Activated T-helper 17 cell treated with anti-CD3 and anti-CD28 coated beads, Interleukin-2, amount 50 U/mL, for 72 hours (primary cell): ENCODE data around the gene PDE2A. TPM values are rescaled to one million over a fixed set of nuclear protein-coding genes. Genes with fewer than 3 reads are reported as not detected.

Experiments
- ATAC-seq: fragments of 150-1000 bp; cut with Tn5 transposase; replicated peaks from 2 replicates; pipeline ENCODE4 v1.10.0; 2021; ENCODE audit warnings: mild to moderate bottlenecking, moderate library complexity
- H3K27ac Mint-ChIP-seq: one replicate; pipeline ENCODE4 v1.8.0; 2022; ENCODE audit warnings: mixed read lengths
- H3K27me3 Mint-ChIP-seq: one replicate; pipeline ENCODE4 v1.8.0; 2022; ENCODE audit warnings: mixed read lengths
- H3K36me3 Mint-ChIP-seq: one replicate; pipeline ENCODE4 v1.8.0; 2022; ENCODE audit warnings: low read depth, mild to moderate bottlenecking, mixed read lengths
- H3K4me1 Mint-ChIP-seq: one replicate; pipeline ENCODE4 v1.8.0; 2022; ENCODE audit warnings: mixed read lengths
- H3K4me3 Mint-ChIP-seq: one replicate; pipeline ENCODE4 v1.8.0; 2022; ENCODE audit warnings: mild to moderate bottlenecking, mixed read lengths
- H3K9me3 Mint-ChIP-seq: one replicate; pipeline ENCODE4 v1.8.0; 2022; ENCODE audit warnings: mixed read lengths
- total RNA-seq, 2 donors: library from RNA; stranded (reverse); gene quantifications; one replicate each; pipeline ENCODE4 v1.2.3, GENCODE V29; 2022

Gene PDE2A
- total RNA-seq, 2 donors from 2014 or later, result 1.7 to 3.6 TPM

- H3K4me1 Mint-ChIP-seq, result no peaks in the 10 kb centered on the region
- ATAC-seq, result no peak
- no peaks in the 10 kb centered on the region for H3K36me3 Mint-ChIP-seq
- H3K27me3 Mint-ChIP-seq, result peaks cover 10% of the 10 kb centered on the region
- H3K27ac Mint-ChIP-seq, result no peak overlapping the region
- H3K4me3 Mint-ChIP-seq, result no peak overlapping the region
- no peaks in the 10 kb centered on the region for H3K9me3 Mint-ChIP-seq
Measured at GRCh38 chr11:72634016-72634415, 40.2 kb downstream of the PDE2A start.

GRCh38 chr11:72633068-72633467 is 41.2 kb downstream of the PDE2A start:
- no peaks in the 10 kb centered on the region for H3K36me3 Mint-ChIP-seq

GRCh38 chr11:72631806-72632731 is 42.2 kb downstream of the PDE2A start:
- Mint-ChIP-seq H3K27me3 (peaks cover 3% of the 10 kb centered on the region), H3K27ac (no peak overlapping the region), H3K36me3 (no peaks in the 10 kb centered on the region), H3K9me3 (no peaks in the 10 kb centered on the region), H3K4me1 (no peaks in the 10 kb centered on the region), H3K4me3 (no peak overlapping the region)
- ATAC-seq, result peak; percentile 59

More at GRCh38 chr11:72633068-72633467, 41.2 kb downstream of the PDE2A start:
- no peaks in the 10 kb centered on the region for H3K4me1 Mint-ChIP-seq
- no peak overlapping the region for H3K27ac Mint-ChIP-seq
- H3K9me3 Mint-ChIP-seq, result no peaks in the 10 kb centered on the region
- H3K4me3 Mint-ChIP-seq, result no peak overlapping the region
- peaks cover 10% of the 10 kb centered on the region for H3K27me3 Mint-ChIP-seq
- no peak for ATAC-seq

GRCh38 chr11:72630104-72630852 is 43.9 kb downstream of the PDE2A start:
- no peak overlapping the region for H3K4me3 Mint-ChIP-seq
- H3K27me3 Mint-ChIP-seq, result peaks cover 3% of the 10 kb centered on the region
- ATAC-seq, result no peak
- H3K27ac Mint-ChIP-seq, result peak overlapping the region; percentile 64
- H3K36me3 Mint-ChIP-seq, result no peaks in the 10 kb centered on the region
- H3K9me3 Mint-ChIP-seq, result no peaks in the 10 kb centered on the region
- no peaks in the 10 kb centered on the region for H3K4me1 Mint-ChIP-seq

- Mint-ChIP-seq H3K4me1 (no peaks in the 10 kb centered on the region), H3K4me3 (no peak overlapping the region), H3K36me3 (no peaks in the 10 kb centered on the region), H3K27ac (no peak overlapping the region), H3K27me3 (peaks cover 3% of the 10 kb centered on the region), H3K9me3 (no peaks in the 10 kb centered on the region)
- ATAC-seq, result no peak
Measured at GRCh38 chr11:72629266-72629665, 45.0 kb downstream of the PDE2A start.

- Mint-ChIP-seq H3K27ac (no peak overlapping the region), H3K27me3 (no peaks in the 10 kb centered on the region), H3K4me1 (no peaks in the 10 kb centered on the region), H3K4me3 (no peak overlapping the region), H3K36me3 (no peaks in the 10 kb centered on the region), H3K9me3 (no peaks in the 10 kb centered on the region)
- no peak for ATAC-seq
Measured at GRCh38 chr11:72627594-72628281, 46.5 kb downstream of the PDE2A start.

GRCh38 chr11:72626414-72626936 is 47.7 kb downstream of the PDE2A start:
- Mint-ChIP-seq H3K36me3 (no peaks in the 10 kb centered on the region), H3K4me1 (no peaks in the 10 kb centered on the region), H3K9me3 (no peaks in the 10 kb centered on the region), H3K27me3 (no peaks in the 10 kb centered on the region), H3K4me3 (no peak overlapping the region), H3K27ac (peak overlapping the region; percentile 39)
- ATAC-seq, result no peak

- Mint-ChIP-seq H3K36me3 (no peaks in the 10 kb centered on the region), H3K27ac (no peak overlapping the region), H3K4me1 (peaks cover 5% of the 10 kb centered on the region), H3K27me3 (no peaks in the 10 kb centered on the region), H3K4me3 (no peak overlapping the region), H3K9me3 (no peaks in the 10 kb centered on the region)
- no peak for ATAC-seq
Measured at GRCh38 chr11:72625691-72626413, 48.4 kb downstream of the PDE2A start.

- Mint-ChIP-seq H3K4me3 (no peak overlapping the region), H3K27me3 (no peaks in the 10 kb centered on the region), H3K27ac (no peak overlapping the region), H3K36me3 (no peaks in the 10 kb centered on the region), H3K9me3 (no peaks in the 10 kb centered on the region), H3K4me1 (peaks cover 5% of the 10 kb centered on the region)
- ATAC-seq, result peak; percentile 61
Measured at GRCh38 chr11:72624496-72625201, 49.6 kb downstream of the PDE2A start.

- H3K36me3 Mint-ChIP-seq, result no peaks in the 10 kb centered on the region
- H3K27me3 Mint-ChIP-seq, result no peaks in the 10 kb centered on the region
- no peaks in the 10 kb centered on the region for H3K9me3 Mint-ChIP-seq
- ATAC-seq, result no peak
- no peak overlapping the region for H3K27ac Mint-ChIP-seq
- H3K4me3 Mint-ChIP-seq, result no peak overlapping the region
- H3K4me1 Mint-ChIP-seq, result peaks cover 5% of the 10 kb centered on the region
Measured at GRCh38 chr11:72623052-72623451, 51.2 kb downstream of the PDE2A start.

- peak overlapping the region; percentile 37 for H3K27ac Mint-ChIP-seq
- no peaks in the 10 kb centered on the region for H3K36me3 Mint-ChIP-seq
- H3K9me3 Mint-ChIP-seq, result no peaks in the 10 kb centered on the region
- peaks cover 2% of the 10 kb centered on the region for H3K27me3 Mint-ChIP-seq
- no peak overlapping the region for H3K4me3 Mint-ChIP-seq
- peaks cover 5% of the 10 kb centered on the region for H3K4me1 Mint-ChIP-seq
- ATAC-seq, result peak; percentile 71
Measured at GRCh38 chr11:72621008-72621610, 53.1 kb downstream of the PDE2A start.

- peaks cover 16% of the 10 kb centered on the region for H3K27me3 Mint-ChIP-seq
- no peak for ATAC-seq
- H3K36me3 Mint-ChIP-seq, result no peaks in the 10 kb centered on the region
- no peak overlapping the region for H3K27ac Mint-ChIP-seq
- peaks cover 5% of the 10 kb centered on the region for H3K4me1 Mint-ChIP-seq
- H3K4me3 Mint-ChIP-seq, result no peak overlapping the region
- no peaks in the 10 kb centered on the region for H3K9me3 Mint-ChIP-seq
Measured at GRCh38 chr11:72618803-72619202, 55.4 kb downstream of the PDE2A start.
